GM23248 (cell line): ENCODE measurements around the gene NAPG.

ENCODE experiments used
- EZH2 ChIP-seq: fragments of 200-600 bp; sonication (generic); IDR thresholded peaks from 2 replicates; pipeline ENCODE4 v1.6.1; 2018; ENCODE audit warnings: antibody characterized with exemption, mild to moderate bottlenecking; ENCODE audit not compliant: insufficient read depth, poor library complexity, severe bottlenecking
- EZH2phosphoT487 ChIP-seq: fragments of 200-600 bp; sonication (generic); IDR thresholded peaks from 2 replicates; pipeline ENCODE4 v1.6.1; 2018; ENCODE audit warnings: antibody characterized with exemption, moderate library complexity, mild to moderate bottlenecking, low read depth; ENCODE audit not compliant: insufficient read depth

GRCh38 chr18:10514601-10515000, 11.2 kb upstream of the NAPG start:
- TF ChIP-seq EZH2 (no peak), EZH2phosphoT487 (no peak)
